ENCODE results near the gene HACL1.

Gene HACL1

GRCh38 chr3:15522016-15522415 lies 79.4 kb downstream of the HACL1 start:
- DNase-seq: no peak

GRCh38 chr3:15521573-15521965 lies 79.8 kb downstream of the HACL1 start, which contains the start of gene COLQ:
Gene COLQ (minus strand): TSS chr3:15521706. CDS start chr3:15521625, 81 bp downstream.
- DNase-seq: no peak

- no peak for DNase-seq
Measured at GRCh38 chr3:15520804-15521572, 80.4 kb downstream of the HACL1 start.

- DNase-seq: no peak
Measured at GRCh38 chr3:15520185-15520584, 81.2 kb downstream of the HACL1 start.

GRCh38 chr3:15519096-15519495 lies 82.3 kb downstream of the HACL1 start:
- DNase-seq: no peak

- DNase-seq: no peak
Measured at GRCh38 chr3:15514663-15515340, 86.6 kb downstream of the HACL1 start.

- no peak for DNase-seq
Measured at GRCh38 chr3:15513810-15514662, 87.3 kb downstream of the HACL1 start.

- no peak for DNase-seq
Measured at GRCh38 chr3:15513116-15513515, 88.3 kb downstream of the HACL1 start.

- peak; percentile 58 for DNase-seq
Measured at GRCh38 chr3:15512166-15512565, 89.2 kb downstream of the HACL1 start.

GRCh38 chr3:15511156-15511555 lies 90.2 kb downstream of the HACL1 start:
- DNase-seq: no peak
